HCT116 (cell line): Measurements from ENCODE around the gene EYA4. TPM values are rescaled to one million over a fixed set of nuclear protein-coding genes. Genes with fewer than 3 reads are reported as not detected.

Source experiments
- ATAC-seq: fragments of 200-7000 bp; cut with Tn5 transposase; 2 replicates; pipeline ENCODE4 v1.9.1; 2020; ENCODE audit warnings: mild to moderate bottlenecking, moderate library complexity
- BruUV-seq: library from RNA; stranded (reverse); fragments of 400-500 nt; replicated peaks from 2 replicates; lab custom pipeline; 2021; lab: Mats Ljungman, UMichigan
- CTCF ChIA-PET: fragments of 300-600 bp; sonication (Branson Sonifier 250); formaldehyde crosslinking; loops from one replicate; lab custom pipeline; 2021; ENCODE audit warnings: antibody characterized with exemption; lab: Charles Lee
- POLR2A ChIA-PET: fragments of 300-600, 350-600 bp; sonication (Branson Sonifier 250); formaldehyde crosslinking; loops from one replicate; lab custom pipeline; 2021; ENCODE audit warnings: antibody characterized with exemption; lab: Charles Lee
- RAD21 ChIA-PET, 2 experiments: fragments of 300-600 bp; sonication (Branson Sonifier 250); formaldehyde crosslinking; loops; one replicate each; lab custom pipeline; 2023; ENCODE audit warnings: low total read pairs in 2 of 2; ENCODE audit not compliant: uncharacterized antibody in 2 of 2, unreplicated experiment in 2 of 2, low non-redundant PET in 1 of 2; lab: Charles Lee
- DNase-seq: peaks from one replicate; pipeline ENCODE4 v3.0.0-alpha.2; 2010; ENCODE audit warnings: low read depth, low spot score
- H2AFZ ChIP-seq: fragments of 200-600 bp; shearing (Covaris generic), sonication (generic); 2 replicates; pipeline ENCODE4 v1.6.1; 2017; ENCODE audit warnings: low read depth, mixed run types, mixed read lengths, antibody characterized with exemption, low read length; ENCODE audit not compliant: poor library complexity, severe bottlenecking
- H3K27ac ChIP-seq: 2 replicates; pipeline ENCODE4 v1.5.1; 2012; ENCODE audit warnings: low read depth, low read length
- H3K27me3 ChIP-seq: fragments of 200-600 bp; sonication (generic); 2 replicates; pipeline ENCODE4 v1.6.1; 2016; ENCODE audit warnings: mixed run types, low read length, mixed read lengths; ENCODE audit not compliant: insufficient read depth
- H3K36me3 ChIP-seq, 2 experiments: fragments of 200-500 bp in 1 of 2; fragments of 200-600 bp in 1 of 2; sonication (Bioruptor generic) in 1 of 2; sonication (generic) in 1 of 2; 2 replicates each; pipeline versions ENCODE4 v1.5.1 to v1.6.1; 2014 to 2016; ENCODE audit warnings: low read length in 2 of 2, inconsistent platforms in 1 of 2, mixed read lengths in 1 of 2, mixed run types in 1 of 2; ENCODE audit not compliant: insufficient read depth in 2 of 2, control insufficient read depth in 1 of 2
- H3K4me1 ChIP-seq, 2 experiments: fragments of 200-600 bp in 1 of 2; sonication (generic) in 1 of 2; 2 replicates each; pipeline versions ENCODE4 v1.5.1 to v1.6.1; 2012 to 2017; ENCODE audit warnings: low read length in 2 of 2, inconsistent platforms in 1 of 2, mild to moderate bottlenecking in 1 of 2, mixed read lengths in 1 of 2, mixed run types in 1 of 2, moderate library complexity in 1 of 2; ENCODE audit not compliant: insufficient read depth in 2 of 2, control insufficient read depth in 1 of 2
- H3K4me2 ChIP-seq: fragments of 200-600 bp; sonication (generic); 2 replicates; pipeline ENCODE4 v1.6.1; 2017; ENCODE audit warnings: mixed run types, low read length, mixed read lengths
- H3K4me3 ChIP-seq, 2 experiments: fragments of 200-600 bp in 1 of 2; sonication (generic) in 1 of 2; replicated peaks in 1 of 2; 2 replicates each; pipeline ENCODE4 v1.5.1; 2011 to 2016; ENCODE audit warnings: low read length in 2 of 2, control low read depth in 1 of 2, low read depth in 1 of 2, mild to moderate bottlenecking in 1 of 2, mixed read lengths in 1 of 2, mixed run types in 1 of 2
- H3K79me2 ChIP-seq: fragments of 200-600 bp; sonication (generic); 2 replicates; pipeline ENCODE4 v1.6.1; 2017; ENCODE audit warnings: mild to moderate bottlenecking, mixed run types, low read length, moderate library complexity, mixed read lengths; ENCODE audit not compliant: insufficient read depth
- H3K9ac ChIP-seq: fragments of 200-600 bp; sonication (generic); 2 replicates; pipeline ENCODE4 v1.6.1; 2016; ENCODE audit warnings: low read length, mixed read lengths
- H3K9me2 ChIP-seq: fragments of 200-600 bp; sonication (generic), shearing (Covaris generic); 2 replicates; pipeline ENCODE4 v1.6.1; 2017; ENCODE audit warnings: mixed run types, mild to moderate bottlenecking, moderate library complexity; ENCODE audit not compliant: insufficient read depth
- H3K9me3 ChIP-seq, 2 experiments: fragments of 200-500 bp in 1 of 2; fragments of 200-600 bp in 1 of 2; sonication (Bioruptor generic) in 1 of 2; sonication (generic) in 1 of 2; 2 replicates each; pipeline ENCODE4 v1.6.1; 2014 to 2017; ENCODE audit warnings: low read length in 2 of 2, mixed read lengths in 2 of 2, inconsistent platforms in 1 of 2, low read depth in 1 of 2, mild to moderate bottlenecking in 1 of 2, mixed run types in 1 of 2, moderate library complexity in 1 of 2; ENCODE audit not compliant: control insufficient read depth in 1 of 2, insufficient read depth in 1 of 2
- H4K20me1 ChIP-seq: fragments of 200-600 bp; sonication (generic), shearing (Covaris generic); 2 replicates; pipeline ENCODE4 v1.6.1; 2017; ENCODE audit warnings: mixed run types, mild to moderate bottlenecking, moderate library complexity; ENCODE audit not compliant: insufficient read depth
- CBX3 ChIP-seq: IDR thresholded peaks from 2 replicates; pipeline ENCODE4 v1.6.1; 2012; ENCODE audit warnings: low read depth
- CEBPB ChIP-seq: IDR thresholded peaks from 2 replicates; pipeline ENCODE4 v1.6.1; 2012; ENCODE audit warnings: low read depth
- EZH2phosphoT487 ChIP-seq: fragments of 200-600 bp; IDR thresholded peaks from 2 replicates; pipeline ENCODE4 v1.6.1; 2018; ENCODE audit warnings: antibody characterized with exemption, borderline replicate concordance
- FOSL1 ChIP-seq: IDR thresholded peaks from 2 replicates; pipeline ENCODE4 v1.6.1; 2012; ENCODE audit warnings: low read depth
- JUND ChIP-seq: IDR thresholded peaks from 2 replicates; pipeline ENCODE4 v1.6.1; 2012
- SIN3A ChIP-seq: IDR thresholded peaks from 2 replicates; pipeline ENCODE4 v1.6.1; 2012; ENCODE audit warnings: low read depth
- SP1 ChIP-seq: IDR thresholded peaks from 2 replicates; pipeline ENCODE4 v1.6.1; 2012; ENCODE audit warnings: low read depth
- YY1 ChIP-seq: IDR thresholded peaks from 2 replicates; pipeline ENCODE4 v1.6.1; 2011; ENCODE audit warnings: low read length, low read depth, moderate library complexity, mild to moderate bottlenecking; ENCODE audit not compliant: insufficient replicate concordance; ENCODE audit errors: extremely low read depth
- ZFX ChIP-seq: fragments of 450-650 bp; IDR thresholded peaks from 2 replicates; pipeline ENCODE4 v1.6.1; 2017
- ZNF274 ChIP-seq: fragments of 200-500 bp; sonication (Bioruptor generic); IDR thresholded peaks from 2 replicates; pipeline ENCODE4 v1.6.1; 2014; ENCODE audit warnings: mild to moderate bottlenecking, low read depth, low read length, inconsistent platforms
- intact Hi-C: fragments of 100-400 bp; cut with micrococcal nuclease; formaldehyde crosslinking; loops from 2 replicates; pipeline ENCODE4 v1.10.0; 2022
- total RNA-seq: library from RNA; stranded (reverse); gene quantifications from one replicate; pipeline ENCODE4 v1.2.1, GENCODE V29; 2021; ENCODE audit not compliant: unreplicated experiment
- TF ChIP-seq, protein P1 (sequence below): IDR thresholded peaks from 2 replicates; pipeline ENCODE4 v1.6.1; 2012
- TF ChIP-seq, protein P2 (sequence below): IDR thresholded peaks from 2 replicates; pipeline ENCODE4 v1.6.1; 2012; ENCODE audit warnings: low read depth
- TF ChIP-seq, protein P3 (sequence below), 3 experiments: fragments of 200-600 bp in 1 of 3; sonication (generic) in 1 of 3; IDR thresholded peaks in 2 of 3; conservative IDR thresholded peaks in 1 of 3; 2 replicates each; pipeline ENCODE4 v1.5.1; 2012 to 2017; ENCODE audit warnings: low read depth in 2 of 3, low read length in 2 of 3, antibody characterized with exemption in 1 of 3, borderline replicate concordance in 1 of 3, control low read depth in 1 of 3, mild to moderate bottlenecking in 1 of 3, mixed read lengths in 1 of 3, mixed run types in 1 of 3, moderate library complexity in 1 of 3; ENCODE audit not compliant: insufficient read depth in 1 of 3
- TF ChIP-seq, protein P4 (sequence below): IDR thresholded peaks from 2 replicates; pipeline ENCODE4 v1.6.1; 2012

Gene EYA4
- total RNA-seq, 1 experiment from 2014 or later: not detected

DNA sequence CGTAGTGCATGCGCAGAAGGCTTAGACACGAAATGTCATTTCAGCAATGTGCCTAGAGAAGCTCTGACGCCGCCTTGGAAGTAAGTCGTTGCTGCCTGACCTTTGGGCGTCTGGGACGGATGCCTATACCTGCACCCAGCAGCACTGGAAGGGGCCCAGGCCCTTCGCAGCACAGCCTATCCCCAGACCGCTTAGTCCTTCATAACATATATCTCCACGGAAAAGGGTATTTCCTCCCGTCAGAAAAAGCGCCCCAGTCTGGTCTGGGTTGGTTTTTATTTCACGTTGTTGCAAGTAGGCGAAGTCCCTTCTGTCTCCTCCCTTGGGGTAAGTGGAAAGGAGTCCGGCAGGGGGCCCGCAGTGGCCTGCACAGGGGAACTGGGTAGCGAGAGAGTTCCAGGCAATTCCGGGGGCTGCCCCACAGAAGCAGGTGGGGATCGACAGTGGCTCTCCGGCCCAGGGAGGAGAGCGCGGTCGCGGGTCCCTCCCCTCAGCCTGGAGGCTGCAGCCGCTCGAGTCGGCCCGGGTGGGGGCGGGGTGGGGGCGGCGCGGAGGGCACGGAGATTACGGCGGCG, 559 bp upstream of the EYA4 start:
- no peak for TF ChIP-seq JUND
- TF ChIP-seq, protein P1, sequence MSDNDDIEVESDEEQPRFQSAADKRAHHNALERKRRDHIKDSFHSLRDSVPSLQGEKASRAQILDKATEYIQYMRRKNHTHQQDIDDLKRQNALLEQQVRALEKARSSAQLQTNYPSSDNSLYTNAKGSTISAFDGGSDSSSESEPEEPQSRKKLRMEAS: no peak
- no peak for TF ChIP-seq CBX3
- TF ChIP-seq ZNF274: no peak
- no peak for TF ChIP-seq ZFX
- no peak for TF ChIP-seq FOSL1
- TF ChIP-seq SIN3A: no peak
- Histone ChIP-seq H3K4me2 (no peak overlapping the region), H3K27me3 (peaks cover 6% of the 10 kb centered on the region; the same call in 1 of the 2 replicates), H3K9me3 (no peaks in the 10 kb centered on the region), H2AFZ (no peak overlapping the region), H3K79me2 (no peaks in the 10 kb centered on the region), H3K9ac (no peak overlapping the region), H4K20me1 (no peaks in the 10 kb centered on the region), H3K4me1 (no peaks in the 10 kb centered on the region), H3K27ac (no peak overlapping the region), H3K4me3 (no peak overlapping the region), H3K36me3 (no peaks in the 10 kb centered on the region), H3K9me2 (no peaks in the 10 kb centered on the region)
- ChIA-PET POLR2A (no interaction called here), RAD21 (no interaction called here), CTCF (no interaction called here)
- intact Hi-C loops: no loop called here
- ATAC-seq (no peak), DNase-seq (no peak)
- no TSS peak for BruUV-seq

DNA sequence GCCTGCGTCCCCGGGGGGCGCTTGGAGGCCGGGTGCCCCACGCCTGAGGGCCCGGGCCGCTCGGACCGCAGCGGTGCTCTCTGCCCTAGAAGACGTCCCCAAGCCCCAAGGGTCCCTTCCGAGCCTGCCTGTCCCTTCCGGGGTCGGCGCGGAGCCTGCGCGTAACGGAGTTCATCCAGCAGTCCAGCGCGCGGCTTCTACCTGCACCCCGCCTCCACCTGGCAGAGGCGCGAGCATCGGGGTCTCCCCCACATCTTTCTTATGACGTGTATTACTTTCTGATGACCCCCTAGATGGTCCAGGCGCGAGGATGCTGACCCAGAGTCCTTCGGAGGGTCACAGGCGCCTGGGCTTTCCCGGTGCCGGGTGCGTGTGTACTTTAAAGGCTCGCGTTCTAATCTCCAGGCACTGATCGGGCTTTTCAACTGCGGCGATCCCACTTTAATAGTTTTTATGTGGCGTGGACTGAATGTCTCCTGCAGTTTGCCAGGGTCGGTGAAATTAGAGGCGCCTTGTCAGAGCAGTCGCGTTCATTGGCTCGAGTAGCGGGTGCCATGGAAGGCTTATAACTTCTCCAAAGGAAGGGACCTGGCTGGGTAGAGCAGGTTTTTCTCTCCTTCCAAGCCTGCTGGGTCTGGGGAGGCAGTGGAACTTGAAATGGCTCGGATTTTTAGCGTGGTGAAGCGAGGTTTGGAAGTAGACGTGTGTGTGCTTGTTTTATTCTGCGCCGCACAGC, 912 bp downstream of the EYA4 start:
- Histone ChIP-seq H4K20me1 (no peaks in the 10 kb centered on the region), H2AFZ (no peak overlapping the region), H3K27ac (no peak overlapping the region), H3K79me2 (no peaks in the 10 kb centered on the region), H3K4me2 (no peak overlapping the region), H3K9ac (no peak overlapping the region), H3K9me2 (no peaks in the 10 kb centered on the region), H3K4me3 (no peak overlapping the region), H3K9me3 (no peaks in the 10 kb centered on the region), H3K4me1 (no peaks in the 10 kb centered on the region), H3K36me3 (no peaks in the 10 kb centered on the region), H3K27me3 (peaks cover 7% of the 10 kb centered on the region; the same call in 1 of the 2 replicates)
- ChIA-PET POLR2A (no interaction called here), RAD21 (no interaction called here), CTCF (no interaction called here)
- intact Hi-C loops: no loop called here
- DNase-seq (no peak), ATAC-seq (no peak)
- no TSS peak for BruUV-seq
- TF ChIP-seq, protein P2, sequence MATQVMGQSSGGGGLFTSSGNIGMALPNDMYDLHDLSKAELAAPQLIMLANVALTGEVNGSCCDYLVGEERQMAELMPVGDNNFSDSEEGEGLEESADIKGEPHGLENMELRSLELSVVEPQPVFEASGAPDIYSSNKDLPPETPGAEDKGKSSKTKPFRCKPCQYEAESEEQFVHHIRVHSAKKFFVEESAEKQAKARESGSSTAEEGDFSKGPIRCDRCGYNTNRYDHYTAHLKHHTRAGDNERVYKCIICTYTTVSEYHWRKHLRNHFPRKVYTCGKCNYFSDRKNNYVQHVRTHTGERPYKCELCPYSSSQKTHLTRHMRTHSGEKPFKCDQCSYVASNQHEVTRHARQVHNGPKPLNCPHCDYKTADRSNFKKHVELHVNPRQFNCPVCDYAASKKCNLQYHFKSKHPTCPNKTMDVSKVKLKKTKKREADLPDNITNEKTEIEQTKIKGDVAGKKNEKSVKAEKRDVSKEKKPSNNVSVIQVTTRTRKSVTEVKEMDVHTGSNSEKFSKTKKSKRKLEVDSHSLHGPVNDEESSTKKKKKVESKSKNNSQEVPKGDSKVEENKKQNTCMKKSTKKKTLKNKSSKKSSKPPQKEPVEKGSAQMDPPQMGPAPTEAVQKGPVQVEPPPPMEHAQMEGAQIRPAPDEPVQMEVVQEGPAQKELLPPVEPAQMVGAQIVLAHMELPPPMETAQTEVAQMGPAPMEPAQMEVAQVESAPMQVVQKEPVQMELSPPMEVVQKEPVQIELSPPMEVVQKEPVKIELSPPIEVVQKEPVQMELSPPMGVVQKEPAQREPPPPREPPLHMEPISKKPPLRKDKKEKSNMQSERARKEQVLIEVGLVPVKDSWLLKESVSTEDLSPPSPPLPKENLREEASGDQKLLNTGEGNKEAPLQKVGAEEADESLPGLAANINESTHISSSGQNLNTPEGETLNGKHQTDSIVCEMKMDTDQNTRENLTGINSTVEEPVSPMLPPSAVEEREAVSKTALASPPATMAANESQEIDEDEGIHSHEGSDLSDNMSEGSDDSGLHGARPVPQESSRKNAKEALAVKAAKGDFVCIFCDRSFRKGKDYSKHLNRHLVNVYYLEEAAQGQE: no peak
- no peak for TF ChIP-seq YY1
- TF ChIP-seq, protein P1: no peak
- TF ChIP-seq ZNF274: no peak
- TF ChIP-seq CEBPB: no peak
- TF ChIP-seq EZH2phosphoT487: no peak
- TF ChIP-seq, protein P3, sequence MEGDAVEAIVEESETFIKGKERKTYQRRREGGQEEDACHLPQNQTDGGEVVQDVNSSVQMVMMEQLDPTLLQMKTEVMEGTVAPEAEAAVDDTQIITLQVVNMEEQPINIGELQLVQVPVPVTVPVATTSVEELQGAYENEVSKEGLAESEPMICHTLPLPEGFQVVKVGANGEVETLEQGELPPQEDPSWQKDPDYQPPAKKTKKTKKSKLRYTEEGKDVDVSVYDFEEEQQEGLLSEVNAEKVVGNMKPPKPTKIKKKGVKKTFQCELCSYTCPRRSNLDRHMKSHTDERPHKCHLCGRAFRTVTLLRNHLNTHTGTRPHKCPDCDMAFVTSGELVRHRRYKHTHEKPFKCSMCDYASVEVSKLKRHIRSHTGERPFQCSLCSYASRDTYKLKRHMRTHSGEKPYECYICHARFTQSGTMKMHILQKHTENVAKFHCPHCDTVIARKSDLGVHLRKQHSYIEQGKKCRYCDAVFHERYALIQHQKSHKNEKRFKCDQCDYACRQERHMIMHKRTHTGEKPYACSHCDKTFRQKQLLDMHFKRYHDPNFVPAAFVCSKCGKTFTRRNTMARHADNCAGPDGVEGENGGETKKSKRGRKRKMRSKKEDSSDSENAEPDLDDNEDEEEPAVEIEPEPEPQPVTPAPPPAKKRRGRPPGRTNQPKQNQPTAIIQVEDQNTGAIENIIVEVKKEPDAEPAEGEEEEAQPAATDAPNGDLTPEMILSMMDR (IDR thresholded peaks at IDR 0.05 in 2 of 3, conservative IDR thresholded peaks at IDR 0.05 in 1 of 3; ENCODE audit: borderline replicate concordance in 1 of 3, insufficient read depth in 1 of 3, low read depth in 2 of 3, low read length in 2 of 3): no peak
- TF ChIP-seq, protein P4, sequence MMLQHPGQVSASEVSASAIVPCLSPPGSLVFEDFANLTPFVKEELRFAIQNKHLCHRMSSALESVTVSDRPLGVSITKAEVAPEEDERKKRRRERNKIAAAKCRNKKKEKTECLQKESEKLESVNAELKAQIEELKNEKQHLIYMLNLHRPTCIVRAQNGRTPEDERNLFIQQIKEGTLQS: no peak
- no peak for TF ChIP-seq SP1
